HUES48 (cell line): Measurements from ENCODE around the gene XCL1.

Source experiments
- H3K27ac ChIP-seq: one replicate; pipeline ENCODE4 v1.7.0; 2013; ENCODE audit warnings: low read depth, low read length, inconsistent platforms
- H3K27me3 ChIP-seq: 2 replicates; pipeline ENCODE4 v1.6.1; 2013; ENCODE audit warnings: mild to moderate bottlenecking, low read length; ENCODE audit not compliant: control insufficient read depth, insufficient read depth
- H3K36me3 ChIP-seq: 2 replicates; pipeline ENCODE4 v1.6.1; 2013; ENCODE audit warnings: low read length; ENCODE audit not compliant: control insufficient read depth, insufficient read depth
- H3K4me1 ChIP-seq: 2 replicates; pipeline ENCODE4 v1.6.1; 2013; ENCODE audit warnings: mild to moderate bottlenecking, low read length; ENCODE audit not compliant: control insufficient read depth, insufficient read depth
- H3K4me3 ChIP-seq: 2 replicates; pipeline ENCODE4 v1.5.1; 2013; ENCODE audit warnings: mild to moderate bottlenecking, low read depth, low read length
- H3K9ac ChIP-seq: 2 replicates; pipeline ENCODE4 v1.6.1; 2013; ENCODE audit warnings: mild to moderate bottlenecking, low read depth, low read length, moderate library complexity
- H3K9me3 ChIP-seq: 2 replicates; pipeline ENCODE4 v1.6.1; 2013; ENCODE audit warnings: low read length; ENCODE audit not compliant: control insufficient read depth, insufficient read depth

Gene XCL1

GRCh38 chr1:168552961-168553360 is 23.4 kb upstream of the XCL1 start:
- Histone ChIP-seq H3K36me3 (no peaks in the 10 kb centered on the region), H3K4me3 (no peak overlapping the region), H3K9ac (no peak overlapping the region), H3K27ac (no peak overlapping the region), H3K27me3 (no peaks in the 10 kb centered on the region), H3K9me3 (no peaks in the 10 kb centered on the region), H3K4me1 (0 out of 2 replicates have a peak, but pooled peaks cover 6% of the 10 kb centered on the region)

GRCh38 chr1:168553680-168554553 is 22.5 kb upstream of the XCL1 start:
- Histone ChIP-seq H3K4me3 (no peak overlapping the region), H3K36me3 (no peaks in the 10 kb centered on the region), H3K9me3 (no peaks in the 10 kb centered on the region), H3K27me3 (no peaks in the 10 kb centered on the region), H3K9ac (no peak overlapping the region), H3K27ac (no peak overlapping the region), H3K4me1 (0 out of 2 replicates have a peak, but pooled peaks cover 6% of the 10 kb centered on the region)

DNA sequence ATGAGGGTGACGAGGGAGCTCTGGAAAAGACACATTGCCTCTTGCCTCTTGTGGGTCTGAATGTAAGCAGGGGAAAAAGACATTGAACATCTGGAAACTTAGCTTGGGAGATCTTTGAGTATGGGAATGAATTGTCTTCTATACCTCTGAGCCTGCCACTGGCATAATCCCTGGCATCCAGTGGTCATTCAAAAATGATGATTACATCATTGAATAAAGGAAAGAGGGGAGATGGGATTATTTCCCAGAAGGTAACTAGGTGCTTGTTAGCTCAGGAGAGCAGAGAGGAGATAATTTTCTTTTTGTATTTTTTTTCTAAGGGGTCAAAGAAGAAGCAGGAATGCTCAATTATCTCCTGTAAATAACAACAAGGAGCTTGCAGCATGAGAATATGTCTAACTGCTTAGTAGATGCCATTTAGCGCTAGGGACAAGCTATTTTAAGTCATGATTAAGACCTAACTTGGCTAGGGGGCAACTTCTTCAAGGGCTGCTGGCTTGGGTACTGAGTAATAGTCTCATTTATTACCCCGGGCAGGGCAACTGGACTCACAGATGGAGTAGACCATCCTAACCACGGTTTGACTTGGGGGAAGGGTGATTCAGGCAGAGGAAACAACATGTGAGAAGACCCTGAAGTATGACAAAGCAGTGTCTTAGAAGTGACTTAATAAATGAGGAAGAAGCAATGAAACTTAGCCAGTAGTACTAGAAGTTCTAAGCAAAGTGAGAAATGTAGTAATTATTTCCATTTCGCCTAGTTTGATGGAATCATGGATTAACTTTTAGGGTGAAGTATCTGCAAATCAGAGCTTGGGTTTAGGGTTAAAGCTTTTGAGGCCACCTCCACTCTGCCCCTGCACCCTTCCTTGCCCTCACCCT is 21.6 kb upstream of the XCL1 start:
- H3K36me3 ChIP-seq: no peaks in the 10 kb centered on the region
- no peaks in the 10 kb centered on the region for H3K27me3 ChIP-seq
- H3K4me3 ChIP-seq: no peak overlapping the region
- no peak overlapping the region for H3K27ac ChIP-seq
- no peaks in the 10 kb centered on the region for H3K9me3 ChIP-seq
- H3K4me1 ChIP-seq: 0 out of 2 replicates have a peak, but pooled peaks cover 6% of the 10 kb centered on the region
- no peak overlapping the region for H3K9ac ChIP-seq

DNA sequence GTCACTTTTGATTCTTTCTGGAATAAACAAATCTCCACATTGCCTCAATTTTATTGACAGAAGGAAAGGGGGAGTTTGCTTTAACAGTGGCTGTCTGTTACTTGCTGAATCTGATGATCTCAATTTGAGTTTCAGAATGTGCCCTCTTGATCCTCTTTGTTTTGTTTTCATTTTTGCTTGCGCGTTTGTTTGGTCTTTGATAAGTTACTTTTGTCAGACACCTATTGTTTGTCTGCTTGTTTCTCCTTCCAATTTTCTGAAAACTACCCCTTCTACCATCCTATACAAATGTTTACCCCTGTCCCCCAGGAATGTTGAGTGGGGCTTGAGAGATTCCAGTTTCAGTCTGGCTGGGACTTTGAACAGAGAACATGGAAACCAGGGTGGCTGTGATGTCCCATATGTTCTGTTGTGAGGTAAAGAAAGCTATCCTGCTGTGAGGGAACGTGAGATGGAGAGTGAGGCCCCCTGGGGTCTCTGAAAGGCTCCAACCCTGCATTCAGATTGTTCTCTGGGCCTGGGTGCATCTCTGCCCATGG is 20.8 kb upstream of the XCL1 start:
- Histone ChIP-seq H3K9ac (no peak overlapping the region), H3K27me3 (no peaks in the 10 kb centered on the region), H3K27ac (no peak overlapping the region), H3K4me1 (0 out of 2 replicates have a peak, but pooled peaks cover 6% of the 10 kb centered on the region), H3K9me3 (no peaks in the 10 kb centered on the region), H3K36me3 (no peaks in the 10 kb centered on the region), H3K4me3 (no peak overlapping the region)

- H3K9ac ChIP-seq: no peak overlapping the region
- H3K27ac ChIP-seq: no peak overlapping the region
- H3K4me3 ChIP-seq: no peak overlapping the region
- H3K27me3 ChIP-seq: no peaks in the 10 kb centered on the region
- H3K4me1 ChIP-seq: 0 out of 2 replicates have a peak, but pooled peaks cover 6% of the 10 kb centered on the region
- no peaks in the 10 kb centered on the region for H3K9me3 ChIP-seq
- H3K36me3 ChIP-seq: no peaks in the 10 kb centered on the region
These were observed 19.8 kb upstream of the XCL1 start for GRCh38 chr1:168556647-168557046.

DNA sequence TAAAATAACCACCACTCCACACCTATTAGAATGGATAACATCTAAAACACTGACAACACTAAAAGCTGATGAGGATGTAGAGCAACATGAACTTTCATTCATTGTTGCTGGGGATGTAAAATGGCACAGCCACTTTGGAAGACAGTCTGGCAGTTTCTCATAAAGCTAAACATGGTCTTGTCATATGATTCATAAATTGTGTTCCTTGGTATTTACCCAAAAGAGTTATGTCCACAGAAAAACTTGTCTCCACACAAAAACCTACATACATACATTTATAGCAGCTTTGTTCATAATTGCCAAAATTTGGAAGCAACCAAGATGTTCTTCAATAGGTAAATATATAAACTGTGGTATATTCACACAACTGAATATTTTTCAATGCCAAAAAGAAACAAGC is 16.0 kb upstream of the XCL1 start:
- Histone ChIP-seq H3K27ac (no peak overlapping the region), H3K27me3 (no peaks in the 10 kb centered on the region), H3K36me3 (no peaks in the 10 kb centered on the region), H3K4me1 (0 out of 2 replicates have a peak, but pooled peaks cover 6% of the 10 kb centered on the region), H3K9me3 (no peaks in the 10 kb centered on the region), H3K4me3 (no peak overlapping the region), H3K9ac (no peak overlapping the region)

DNA sequence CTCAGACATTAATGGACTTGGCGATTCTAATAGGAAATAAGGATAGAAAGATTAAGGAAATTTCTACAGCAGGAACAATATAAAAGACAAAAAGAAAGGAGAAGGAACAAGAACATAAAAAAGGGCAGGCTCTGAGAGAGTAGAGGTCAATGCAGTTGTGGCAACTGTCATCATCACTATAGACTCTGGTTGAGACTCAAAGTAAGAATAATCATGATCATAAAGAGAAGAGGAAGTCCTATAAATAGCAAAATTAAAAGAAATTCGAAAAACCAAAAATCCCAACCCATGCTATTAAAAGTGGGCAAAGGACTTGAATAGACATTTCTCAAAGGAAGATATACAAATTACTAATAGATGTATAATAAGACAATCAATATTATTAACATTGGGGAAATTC is 14.4 kb upstream of the XCL1 start:
- no peaks in the 10 kb centered on the region for H3K36me3 ChIP-seq

DNA sequence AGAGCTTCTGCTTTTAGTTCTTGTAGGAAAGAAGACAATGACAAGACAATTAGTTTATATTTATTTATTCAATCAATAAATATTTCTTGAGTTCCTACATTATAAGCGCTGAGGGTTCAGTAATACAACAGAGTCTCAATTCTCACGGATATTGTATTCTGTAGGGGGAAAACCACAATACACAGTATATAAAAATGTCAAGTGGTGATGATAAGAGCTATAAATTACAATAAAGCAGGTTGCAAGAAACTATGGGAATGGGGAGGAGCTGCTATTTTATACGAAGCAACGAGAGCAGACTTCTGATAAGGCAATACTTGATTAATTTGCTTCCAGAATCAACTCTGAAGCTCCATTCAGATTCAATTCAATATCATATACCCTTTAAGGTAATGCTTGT is 10.6 kb upstream of the XCL1 start:
- H3K4me3 ChIP-seq: no peak overlapping the region
- H3K9ac ChIP-seq: no peak overlapping the region
- no peak overlapping the region for H3K27ac ChIP-seq
- H3K9me3 ChIP-seq: no peaks in the 10 kb centered on the region
- no peaks in the 10 kb centered on the region for H3K27me3 ChIP-seq
- H3K4me1 ChIP-seq: peaks cover 16% of the 10 kb centered on the region
- no peaks in the 10 kb centered on the region for H3K36me3 ChIP-seq

More for the DNA sequence above, 14.4 kb upstream of the XCL1 start:
- H3K4me1 ChIP-seq: no peaks in the 10 kb centered on the region
- H3K27ac ChIP-seq: no peak overlapping the region
- H3K9me3 ChIP-seq: no peaks in the 10 kb centered on the region
- no peak overlapping the region for H3K9ac ChIP-seq
- H3K27me3 ChIP-seq: no peaks in the 10 kb centered on the region
- H3K4me3 ChIP-seq: no peak overlapping the region

DNA sequence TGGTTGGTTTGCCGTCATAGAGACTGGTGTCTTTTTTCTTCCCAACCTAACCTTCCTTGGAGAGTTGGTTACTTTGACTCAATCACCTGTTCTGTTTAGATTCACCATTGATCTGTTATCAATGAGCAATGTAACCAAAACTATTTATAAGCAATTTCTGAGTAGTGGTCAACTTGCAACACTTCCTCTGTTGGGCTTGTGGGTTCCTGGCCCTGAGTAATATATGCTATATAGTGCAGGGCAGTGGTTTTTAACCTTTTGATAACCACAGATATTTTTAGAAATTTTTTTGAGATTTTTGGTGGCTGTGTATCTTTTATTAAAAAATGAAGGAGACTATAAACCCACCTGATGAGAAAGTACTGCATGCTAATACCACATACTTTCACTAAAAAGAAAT is 9.4 kb upstream of the XCL1 start:
- H3K27ac ChIP-seq: no peak overlapping the region
- H3K9me3 ChIP-seq: no peaks in the 10 kb centered on the region
- peaks cover 23% of the 10 kb centered on the region for H3K4me1 ChIP-seq
- H3K9ac ChIP-seq: no peak overlapping the region
- H3K36me3 ChIP-seq: no peaks in the 10 kb centered on the region
- no peaks in the 10 kb centered on the region for H3K27me3 ChIP-seq
- no peak overlapping the region for H3K4me3 ChIP-seq

- Histone ChIP-seq H3K27ac (no peak overlapping the region), H3K36me3 (no peaks in the 10 kb centered on the region), H3K27me3 (no peaks in the 10 kb centered on the region), H3K9ac (no peak overlapping the region), H3K9me3 (no peaks in the 10 kb centered on the region), H3K4me1 (peaks cover 23% of the 10 kb centered on the region), H3K4me3 (no peak overlapping the region)
These were observed 8.8 kb upstream of the XCL1 start for GRCh38 chr1:168567568-168567967.
